ENCODE measurements around the gene MYH14. TPM values are rescaled to one million over a fixed set of nuclear protein-coding genes. Genes with fewer than 3 reads are reported as not detected.

MYH14 gene
- polyA plus RNA-seq, 1 donor (not counting 4 experiments of a cell fraction or from before 2014, with no cell fraction given): 0.20 TPM

- H3K36me3 ChIP-seq (ENCODE audit: control insufficient read depth in 2 of 2, extremely low read depth in 1 of 2, insufficient read depth in 2 of 2, low read length in 2 of 2): no peaks in the 10 kb centered on the region
- no peak overlapping the region for H3K9ac ChIP-seq (ENCODE audit: control insufficient read depth, extremely low read depth, insufficient read depth, low read length)
- no peaks in the 10 kb centered on the region for H3K79me2 ChIP-seq (ENCODE audit: control insufficient read depth, insufficient read depth, low read length)
- no peak for FAIRE-seq
- dilution Hi-C loops (cut with MboI; ENCODE audit: extremely low pct_ligation_motif_present, low sequenced_read_pairs): no loop called here
- no peak for DNase-seq (ENCODE audit: low read depth, low spot score)
- H3K27ac ChIP-seq (ENCODE audit: control insufficient read depth, insufficient read depth, low read length): no peak overlapping the region
- no peak overlapping the region for H3K4me3 ChIP-seq (ENCODE audit: control insufficient read depth in 2 of 3, extremely low read depth in 1 of 3, insufficient read depth in 2 of 3, low read depth in 1 of 3, low read length in 3 of 3)
- no peak overlapping the region for H2AFZ ChIP-seq (ENCODE audit: control insufficient read depth, low read length)
- H4K20me1 ChIP-seq (ENCODE audit: control insufficient read depth, extremely low read depth, insufficient read depth, low read length): no peaks in the 10 kb centered on the region
- no peaks in the 10 kb centered on the region for H3K9me3 ChIP-seq (ENCODE audit: control insufficient read depth, low read depth, low read length)
- no peak overlapping the region for H3K4me2 ChIP-seq (ENCODE audit: control insufficient read depth, extremely low read depth, insufficient read depth, low read depth, low read length)
- no peaks in the 10 kb centered on the region for H3K27me3 ChIP-seq (ENCODE audit: control insufficient read depth, extremely low read depth, insufficient read depth, low read length)
- no peaks in the 10 kb centered on the region for H3K9me1 ChIP-seq (ENCODE audit: control insufficient read depth, extremely low read depth, insufficient read depth, low read length)
- no peaks in the 10 kb centered on the region for H3K4me1 ChIP-seq (ENCODE audit: control insufficient read depth, extremely low read depth, insufficient read depth, low read length)
- TF ChIP-seq CTCF (optimal IDR thresholded peaks at IDR 0.05 in 1 of 3, IDR thresholded peaks at IDR 0.05 in 1 of 3, conservative IDR thresholded peaks at IDR 0.05 in 1 of 3; ENCODE audit: extremely low read depth in 1 of 3, insufficient read depth in 2 of 3, low read length in 3 of 3) (no peak), EZH2 (IDR thresholded peaks at IDR 0.05; ENCODE audit: low read length) (no peak)
Observed at GRCh38 chr19:50277966-50278580, 74.7 kb downstream of the MYH14 start.

GRCh38 chr19:50280074-50280473, 76.7 kb downstream of the MYH14 start:
- TF ChIP-seq CTCF (optimal IDR thresholded peaks at IDR 0.05 in 1 of 3, IDR thresholded peaks at IDR 0.05 in 1 of 3, conservative IDR thresholded peaks at IDR 0.05 in 1 of 3; ENCODE audit: extremely low read depth in 1 of 3, insufficient read depth in 2 of 3, low read length in 3 of 3) (no peak), EZH2 (IDR thresholded peaks at IDR 0.05; ENCODE audit: low read length) (no peak)
- Histone ChIP-seq H3K27ac (ENCODE audit: control insufficient read depth, insufficient read depth, low read length) (no peak overlapping the region), H2AFZ (ENCODE audit: control insufficient read depth, low read length) (no peak overlapping the region), H3K9me1 (ENCODE audit: control insufficient read depth, extremely low read depth, insufficient read depth, low read length) (no peaks in the 10 kb centered on the region), H3K79me2 (ENCODE audit: control insufficient read depth, insufficient read depth, low read length) (no peaks in the 10 kb centered on the region), H3K4me2 (ENCODE audit: control insufficient read depth, extremely low read depth, insufficient read depth, low read depth, low read length) (no peak overlapping the region), H3K4me1 (ENCODE audit: control insufficient read depth, extremely low read depth, insufficient read depth, low read length) (no peaks in the 10 kb centered on the region), H3K27me3 (ENCODE audit: control insufficient read depth, extremely low read depth, insufficient read depth, low read length) (no peaks in the 10 kb centered on the region), H3K9ac (ENCODE audit: control insufficient read depth, extremely low read depth, insufficient read depth, low read length) (no peak overlapping the region), H4K20me1 (ENCODE audit: control insufficient read depth, extremely low read depth, insufficient read depth, low read length) (no peaks in the 10 kb centered on the region), H3K4me3 (ENCODE audit: control insufficient read depth in 2 of 3, extremely low read depth in 1 of 3, insufficient read depth in 2 of 3, low read depth in 1 of 3, low read length in 3 of 3) (no peak overlapping the region), H3K9me3 (ENCODE audit: control insufficient read depth, low read depth, low read length) (no peaks in the 10 kb centered on the region), H3K36me3 (ENCODE audit: control insufficient read depth in 2 of 2, extremely low read depth in 1 of 2, insufficient read depth in 2 of 2, low read length in 2 of 2) (no peaks in the 10 kb centered on the region)
- DNase-seq (ENCODE audit: low read depth, low spot score): no peak
- dilution Hi-C loops (cut with MboI; ENCODE audit: extremely low pct_ligation_motif_present, low sequenced_read_pairs): no loop called here
- FAIRE-seq: no peak
